Gastroesophageal sphincter (tissue), 3 donors: ENCODE results near the gene KIZ.

Experiments
- CTCF ChIP-seq, 4 experiments: fragments of 200-600 bp in 2 of 4; fragments of 450-650 bp in 2 of 4; sonication (generic) in 1 of 4; IDR thresholded peaks; one replicate each; pipeline ENCODE4 v1.5.1; 2017 to 2019; ENCODE audit warnings: antibody characterized with exemption in 4 of 4, mild to moderate bottlenecking in 2 of 4, moderate library complexity in 2 of 4
- EP300 ChIP-seq: sonication (generic); formaldehyde crosslinking; IDR thresholded peaks from one replicate; pipeline ENCODE4 v1.6.1; 2017; ENCODE audit warnings: antibody characterized with exemption, mild to moderate bottlenecking
- POLR2A ChIP-seq, 2 donors: fragments of 450-650 bp; IDR thresholded peaks; one replicate each; pipeline ENCODE4 v1.6.1; 2017; ENCODE audit warnings: antibody characterized with exemption in 2 of 2, mild to moderate bottlenecking in 2 of 2, moderate library complexity in 1 of 2
- POLR2AphosphoS5 ChIP-seq: sonication (generic); formaldehyde crosslinking; IDR thresholded peaks from one replicate; pipeline ENCODE4 v1.6.1; 2017; ENCODE audit warnings: antibody characterized with exemption

- no peak for TF ChIP-seq POLR2A (IDR thresholded peaks at IDR 0.05)
- TF ChIP-seq EP300: no peak
- TF ChIP-seq CTCF (IDR thresholded peaks at IDR 0.05): no peak
- no peak for TF ChIP-seq POLR2AphosphoS5
Measured at GRCh38 chr20:21161926-21162325, 36.0 kb downstream of the KIZ start.
